GM19328 (cell line): ENCODE measurements around the gene NR2C2AP.
A peak's percentile ranks its signal among the peaks of the same experiment; 100 is the strongest.
"Not testable (repeated sequence)": the region's sequence is repeated elsewhere in the genome, so short reads cannot be mapped to it uniquely, and the experiment has no call there.

Experiments
- ATAC-seq: cut with Tn5 transposase; IDR thresholded peaks from one replicate; pipeline ENCODE4 v1.9.1; 2021; ENCODE audit warnings: mild to moderate bottlenecking, moderate library complexity; ENCODE audit not compliant: unreplicated experiment

NR2C2AP gene

DNA sequence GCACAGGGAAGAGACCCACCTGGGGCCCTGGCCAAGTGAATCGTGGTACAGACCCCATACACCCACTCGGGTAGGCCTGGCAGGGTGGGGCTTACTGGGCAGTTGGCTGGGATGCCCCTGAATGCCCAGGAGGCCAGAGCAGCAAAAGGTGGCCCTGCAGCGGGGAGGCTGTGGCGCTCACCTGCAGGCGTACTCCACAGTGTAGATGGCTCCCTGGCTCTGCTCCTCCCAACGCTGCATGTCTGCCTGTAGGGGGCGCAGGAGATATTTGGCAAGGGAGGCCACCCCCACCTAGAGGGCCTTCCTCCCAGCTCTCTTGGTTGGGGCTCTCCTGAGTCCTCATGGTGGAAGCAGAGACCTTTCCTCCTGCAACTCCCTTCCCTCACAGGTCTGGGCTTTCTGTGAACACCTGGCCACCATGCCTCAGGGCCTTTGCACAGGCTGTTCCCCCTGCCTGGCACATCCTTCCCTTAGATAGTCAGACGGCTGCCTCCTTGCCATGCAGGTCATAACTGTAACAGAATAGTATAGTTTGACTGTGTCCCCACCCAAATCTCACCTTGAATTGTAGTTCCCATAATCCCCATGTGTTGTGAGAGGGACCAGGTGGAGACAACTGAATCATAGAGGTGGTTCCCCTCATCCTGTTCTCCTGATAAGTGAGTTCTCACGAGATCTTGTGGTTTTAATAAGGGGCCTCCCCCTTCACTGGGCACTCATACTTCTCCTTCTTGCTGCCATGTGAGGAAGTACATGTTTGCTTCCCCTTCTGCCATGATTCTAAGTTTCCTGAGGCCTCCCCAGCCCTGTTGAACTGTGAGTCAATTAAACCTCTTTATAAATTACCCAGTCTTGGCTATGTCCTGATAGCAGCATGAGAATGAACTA, 17.1 kb downstream of the NR2C2AP start:
- no peak for ATAC-seq

DNA sequence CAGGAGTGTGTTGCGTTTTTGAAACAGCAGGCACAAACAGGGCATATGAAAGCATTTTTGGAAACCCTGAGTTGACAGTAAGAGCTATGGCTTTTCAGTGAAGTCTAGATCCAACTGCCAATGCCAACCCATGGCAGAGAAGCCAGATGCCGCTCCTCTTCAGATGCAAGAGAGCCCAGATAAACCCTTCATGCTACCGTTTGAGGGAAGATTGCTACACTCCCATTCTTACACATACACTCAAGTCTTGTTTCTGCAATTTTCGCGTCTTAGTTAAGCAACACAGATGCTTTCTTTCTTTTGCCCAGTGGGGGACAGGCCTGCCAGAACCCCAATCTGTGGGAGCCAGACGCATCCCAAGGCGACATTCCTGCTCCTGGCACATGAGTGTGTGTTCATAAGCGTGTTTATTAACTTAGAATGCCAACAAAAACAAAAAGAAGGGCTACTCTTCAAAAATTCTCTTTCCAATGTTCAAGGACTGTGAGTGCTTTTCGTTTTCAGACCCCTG, 21.7 kb downstream of the NR2C2AP start:
- no peak for ATAC-seq

DNA sequence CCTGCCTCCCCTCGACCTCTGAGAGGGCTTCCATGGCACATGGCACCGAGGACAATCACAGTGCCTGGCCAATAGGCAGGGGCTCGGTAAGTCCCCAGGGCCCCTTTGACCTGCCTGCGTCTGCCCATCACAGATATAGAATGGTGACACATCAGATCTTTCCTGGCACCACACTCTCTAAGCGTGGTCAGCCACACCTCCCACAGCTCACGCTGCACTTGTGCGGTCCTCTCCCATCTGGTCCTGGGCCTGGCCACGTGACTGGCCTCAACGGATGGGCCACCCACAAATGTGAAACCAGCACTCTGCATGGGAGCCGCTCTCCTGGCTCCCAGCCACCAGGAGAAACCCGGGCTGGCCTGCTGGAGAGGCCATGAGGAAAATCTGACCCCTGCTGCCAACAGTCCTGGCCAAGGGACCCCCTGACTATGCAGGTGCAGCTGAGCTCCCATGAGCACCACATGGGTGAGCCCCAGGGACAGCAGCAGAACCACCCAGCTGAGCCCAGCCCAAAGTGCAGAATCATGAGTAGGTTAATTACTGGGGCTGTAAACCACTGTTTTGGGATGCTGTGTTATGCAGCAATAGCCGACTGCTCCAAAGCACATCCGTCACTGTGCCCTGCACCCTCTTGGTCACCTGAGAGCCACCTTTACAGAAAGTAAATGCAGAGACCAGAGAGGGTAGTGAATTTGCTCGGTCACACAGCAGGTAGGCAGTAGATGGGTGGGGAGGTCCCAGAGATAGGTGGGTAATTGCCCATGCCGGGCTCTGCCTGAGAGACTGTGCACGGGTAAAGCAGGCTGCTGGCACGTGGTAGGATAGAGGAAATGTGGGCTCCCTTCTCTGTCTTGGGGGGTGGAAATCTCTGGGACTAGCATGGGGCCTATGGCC, 23.4 kb downstream of the NR2C2AP start:
- no peak for ATAC-seq

DNA sequence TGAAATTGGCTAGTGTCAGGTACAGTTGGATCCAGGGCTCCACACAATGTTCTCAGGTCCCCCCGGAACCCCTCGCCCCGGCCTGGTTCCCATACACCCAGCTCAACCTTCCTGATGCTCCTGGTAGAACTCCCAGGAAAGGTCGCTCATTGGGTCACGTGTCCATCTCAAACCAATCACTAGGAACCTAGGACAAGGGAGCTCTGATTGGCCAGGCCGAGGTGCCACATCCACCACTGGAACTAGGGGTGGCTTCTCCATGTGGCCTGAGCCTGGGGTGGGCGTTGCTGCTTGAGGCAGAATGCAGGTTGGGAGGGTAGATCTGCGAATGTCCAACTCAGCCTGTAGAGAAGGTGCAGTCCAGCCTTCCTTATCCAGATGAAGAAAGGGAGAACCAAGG, 26.3 kb downstream of the NR2C2AP start:
- no peak for ATAC-seq

DNA sequence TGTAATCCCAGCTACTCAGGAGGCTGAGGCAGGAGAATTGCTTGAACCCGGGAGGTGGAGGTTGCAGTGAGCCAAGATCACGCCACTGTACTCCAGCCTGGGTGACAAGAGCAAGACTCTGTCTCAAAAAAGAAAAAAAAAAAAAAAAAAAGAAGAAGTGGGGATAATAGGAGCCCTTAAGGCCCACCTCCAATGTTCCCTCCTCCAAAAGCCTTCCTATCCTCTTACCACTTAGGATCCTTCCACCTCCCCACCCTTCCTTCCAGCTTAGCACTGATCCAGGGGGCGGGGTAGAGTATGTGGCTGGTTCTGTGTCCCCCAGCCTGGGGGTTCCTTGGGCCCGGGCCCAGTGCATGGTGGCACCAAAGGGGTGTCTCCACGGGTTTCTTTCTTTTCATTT, 30.0 kb downstream of the NR2C2AP start:
- ATAC-seq, result not testable (repeated sequence)

DNA sequence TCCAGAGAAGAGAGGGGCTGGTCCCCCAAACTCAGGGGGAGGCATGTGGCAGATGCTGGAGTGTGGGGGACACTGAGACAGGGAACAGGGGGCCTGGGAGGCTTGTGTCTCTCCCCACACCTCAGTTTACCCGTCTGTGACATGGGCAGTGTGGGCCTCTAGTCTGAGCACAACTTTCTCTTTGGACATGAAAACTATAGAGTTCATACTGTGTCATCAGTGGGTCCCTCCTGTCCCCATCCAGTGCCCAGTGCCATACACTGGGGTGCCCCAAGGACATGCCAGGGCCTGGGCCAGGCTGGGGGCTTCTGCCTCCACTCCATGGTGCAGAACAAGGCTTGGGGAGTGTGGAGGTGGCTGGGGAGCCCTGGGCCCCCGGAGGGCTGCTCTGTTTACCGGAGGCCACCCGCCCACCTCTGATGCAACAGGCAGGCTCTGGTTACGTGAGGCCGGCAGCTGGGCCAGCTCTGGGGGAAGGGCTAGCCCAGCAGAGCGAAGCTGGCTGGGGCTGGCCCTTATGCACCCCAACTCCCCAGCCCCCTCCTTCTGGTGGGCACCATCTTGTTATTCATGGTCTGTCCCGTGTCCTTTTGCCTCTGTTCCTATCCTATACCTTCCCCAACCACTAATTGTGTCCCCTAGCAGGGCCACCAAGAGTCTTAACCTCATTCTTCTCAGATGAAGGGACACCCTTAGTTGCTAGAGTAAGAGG, 31.2 kb downstream of the NR2C2AP start:
- ATAC-seq, result no peak

DNA sequence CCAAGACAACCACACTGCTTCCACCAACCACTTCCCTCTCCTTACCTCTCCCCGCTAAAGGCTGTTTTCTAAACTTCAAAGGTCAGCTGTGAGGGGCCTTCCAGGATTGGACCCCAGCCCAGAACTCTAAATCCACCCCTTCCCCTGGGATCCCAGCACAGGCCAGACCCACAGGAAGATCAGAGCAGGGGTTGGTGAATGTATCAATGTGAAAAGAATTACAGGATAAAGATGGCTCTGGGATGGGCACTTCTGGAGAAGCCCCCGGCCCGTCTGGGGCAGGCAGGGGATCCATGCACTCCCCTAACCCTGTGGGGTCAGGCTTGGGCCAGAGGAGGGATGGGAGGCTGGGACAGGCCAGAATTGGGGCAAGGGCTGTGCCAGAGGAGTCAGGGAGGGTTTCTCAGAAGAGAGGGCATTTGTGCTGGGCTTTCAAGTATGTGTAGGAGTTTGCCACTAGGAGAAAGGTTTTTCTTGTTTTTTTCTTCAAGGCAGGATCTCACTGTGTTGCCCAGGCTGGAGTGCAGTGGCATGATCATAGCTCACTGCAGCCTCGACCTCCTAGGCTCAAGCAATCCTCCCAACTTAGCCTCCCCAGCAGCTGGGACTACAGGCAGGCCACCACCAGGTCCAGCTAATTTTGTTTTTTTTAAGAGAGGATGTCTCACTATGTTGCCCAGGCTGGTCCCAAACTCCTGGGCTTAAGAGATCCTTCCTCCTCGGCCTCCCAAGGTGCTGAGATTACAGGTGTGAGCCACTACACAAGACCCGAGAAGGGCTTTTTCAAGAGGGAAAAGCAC, 32.1 kb downstream of the NR2C2AP start:
- ATAC-seq, result no peak

DNA sequence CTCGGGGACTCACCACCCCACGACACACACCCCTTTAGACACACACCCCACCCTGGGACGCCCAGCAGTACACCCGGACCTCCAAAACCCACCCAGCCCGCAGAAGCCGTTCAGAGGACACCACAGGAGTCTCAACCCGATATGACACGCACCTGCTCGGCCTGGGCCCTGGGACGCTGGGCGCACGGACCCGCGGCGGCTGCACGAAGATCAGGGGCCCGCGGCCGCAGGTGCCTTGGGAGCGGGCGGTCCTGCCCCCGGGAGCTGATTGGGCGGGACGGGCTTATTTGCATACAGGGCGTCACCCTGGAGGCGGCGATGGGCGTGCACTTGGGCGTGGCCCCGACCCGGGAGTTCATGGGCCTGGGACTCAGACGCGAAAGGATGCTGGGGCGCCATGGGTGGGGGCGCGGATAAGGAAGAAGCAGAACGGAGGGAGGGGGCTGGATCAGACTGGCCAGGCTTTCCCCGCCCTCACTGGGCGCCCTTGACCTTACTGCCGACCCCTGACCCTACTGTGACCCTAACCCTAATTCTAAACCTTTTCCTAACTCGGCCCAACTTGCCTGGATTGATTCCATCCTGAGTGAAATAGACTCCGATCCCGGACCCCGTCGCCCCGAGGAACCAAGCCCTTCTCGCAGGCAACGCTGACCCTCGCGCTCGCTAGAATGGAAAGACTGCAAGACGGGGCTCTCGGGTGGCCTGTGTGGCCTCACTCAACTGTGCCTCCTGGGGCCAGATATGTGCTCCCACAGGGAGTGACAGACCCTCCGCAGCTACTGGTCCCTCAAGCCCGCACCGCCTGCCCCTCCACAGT, 33.0 kb downstream of the NR2C2AP start, which contains the start of gene MEF2B:
MEF2B (minus strand) TSS at position 211 of the 820 bp plus-strand sequence. CDS start 19,528 bp downstream, outside the sequence.
- no peak for ATAC-seq

DNA sequence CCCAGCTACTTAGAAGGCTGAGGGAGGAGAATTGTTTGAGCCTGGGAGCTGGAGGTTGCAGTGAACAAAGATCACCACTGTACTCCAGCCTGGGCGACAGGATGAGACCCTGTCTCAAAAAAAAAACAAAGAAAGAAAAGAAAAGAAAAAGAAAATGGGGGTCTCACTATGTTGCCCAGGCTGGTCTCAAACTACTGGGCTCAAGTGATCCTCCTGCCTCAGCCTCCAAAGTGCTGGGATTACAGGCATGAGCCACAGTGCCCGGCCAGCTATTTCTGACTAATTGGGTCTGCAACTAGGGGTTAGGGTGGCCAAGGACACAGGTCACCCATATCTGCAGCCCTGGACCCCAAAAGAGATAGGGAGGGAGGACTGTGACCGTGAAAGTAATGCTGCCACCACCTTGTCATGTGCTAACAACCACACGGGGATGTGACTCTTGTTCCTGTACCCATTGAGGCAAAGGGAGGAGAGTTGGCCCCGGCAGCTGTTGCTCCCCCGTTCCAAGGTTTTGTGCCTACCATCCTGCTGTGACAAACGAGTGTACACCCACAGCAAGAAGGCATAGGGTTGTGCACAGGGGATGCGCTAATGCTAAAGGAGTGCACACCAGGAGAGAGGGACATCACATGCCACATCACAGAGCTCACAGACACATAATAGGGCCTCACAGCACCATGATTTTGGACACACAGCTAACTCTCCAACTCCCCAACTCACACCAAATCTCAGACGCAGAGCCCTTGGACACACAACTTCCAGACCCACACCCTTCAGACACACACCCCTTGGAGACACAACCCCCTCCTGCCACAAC, 33.8 kb downstream of the NR2C2AP start:
- no peak for ATAC-seq

DNA sequence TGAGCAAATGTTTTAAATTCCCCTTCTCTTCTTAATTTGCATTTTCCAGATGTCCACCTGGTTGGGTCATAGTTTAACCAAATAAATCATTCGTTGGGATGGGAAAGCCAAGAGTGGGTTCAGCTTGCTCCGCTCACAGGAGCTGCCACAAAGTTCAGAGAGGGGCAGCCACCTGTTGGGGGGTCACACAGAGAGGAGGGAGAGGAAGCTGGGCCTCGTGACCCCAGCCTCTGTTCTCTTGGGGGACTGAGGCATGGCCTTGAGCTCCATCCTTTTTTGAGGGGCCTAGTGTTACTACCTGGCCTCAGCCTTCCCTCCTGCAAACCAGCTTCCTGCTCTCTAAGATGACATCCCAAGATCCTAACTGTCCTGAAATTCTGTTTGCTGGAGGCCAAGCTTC, 35.6 kb downstream of the NR2C2AP start:
- no peak for ATAC-seq

DNA sequence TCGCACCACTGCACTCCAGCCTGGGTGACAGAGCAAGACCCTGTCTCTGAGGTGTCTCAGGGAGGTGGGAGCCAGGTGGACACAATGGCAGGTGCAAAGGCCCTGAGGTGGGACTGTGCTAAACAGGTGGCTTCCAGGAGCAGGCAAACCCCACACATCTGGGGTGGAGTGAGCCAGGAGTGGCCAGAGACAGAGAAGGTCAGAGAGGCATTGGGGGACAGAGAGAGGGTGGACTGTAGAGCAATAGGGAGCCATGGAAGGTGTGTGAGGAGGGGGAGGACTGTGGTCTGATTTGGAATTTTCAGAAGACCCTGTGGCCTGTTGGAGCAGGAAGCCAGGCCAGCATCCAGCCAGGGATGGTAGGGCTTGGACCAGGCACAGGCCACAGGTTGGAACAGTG, 37.8 kb downstream of the NR2C2AP start:
- no peak for ATAC-seq

DNA sequence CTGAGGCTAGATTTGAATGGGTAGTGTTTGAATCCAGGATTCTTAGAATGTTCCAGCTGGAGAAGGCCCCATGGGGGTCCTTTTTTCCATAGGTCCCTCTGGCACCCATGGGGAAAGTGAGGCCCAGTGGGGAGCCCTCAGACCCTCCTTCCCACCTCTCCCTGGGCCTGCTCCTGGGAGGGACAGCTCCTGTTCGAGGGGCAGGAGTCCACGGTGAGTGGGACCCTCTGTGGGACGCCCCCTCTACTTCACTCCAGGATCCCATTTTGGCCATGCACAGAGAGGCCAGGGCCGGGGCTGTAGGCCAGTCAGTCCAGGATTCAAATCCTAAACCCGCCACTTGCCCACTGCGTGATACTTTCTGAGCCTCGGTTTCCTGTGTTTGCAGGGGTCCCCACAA, 40.7 kb downstream of the NR2C2AP start:
- ATAC-seq, result no peak

DNA sequence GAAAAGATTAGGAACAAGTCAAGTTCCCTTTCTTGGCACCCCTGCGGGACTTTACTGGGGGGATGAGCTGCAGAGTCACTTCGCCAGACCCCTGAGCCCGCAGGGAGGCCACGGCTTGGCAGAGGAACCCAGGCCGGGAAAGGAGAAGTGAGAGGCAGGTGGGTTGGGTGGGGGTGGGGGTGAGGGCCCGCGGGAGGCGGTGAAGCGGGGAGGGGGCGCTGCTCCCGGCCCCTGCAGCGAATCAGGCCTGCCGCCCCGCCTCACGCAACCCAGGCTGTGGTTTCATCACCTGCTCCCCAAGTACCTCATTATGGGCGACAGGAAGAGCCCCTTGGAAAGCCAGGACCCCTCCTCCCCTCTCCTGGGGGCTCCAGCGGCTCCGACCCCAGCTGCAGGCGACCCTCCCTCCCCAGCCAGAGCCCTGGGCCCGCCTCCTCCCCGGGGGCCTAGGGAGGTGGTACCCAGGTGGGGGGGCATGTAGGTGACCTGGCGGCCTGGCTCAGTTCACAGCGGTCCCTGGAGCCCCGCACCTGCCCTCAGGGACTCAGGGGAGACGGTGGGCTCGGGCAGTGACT, 42.7 kb downstream of the NR2C2AP start:
- ATAC-seq, result no peak

DNA sequence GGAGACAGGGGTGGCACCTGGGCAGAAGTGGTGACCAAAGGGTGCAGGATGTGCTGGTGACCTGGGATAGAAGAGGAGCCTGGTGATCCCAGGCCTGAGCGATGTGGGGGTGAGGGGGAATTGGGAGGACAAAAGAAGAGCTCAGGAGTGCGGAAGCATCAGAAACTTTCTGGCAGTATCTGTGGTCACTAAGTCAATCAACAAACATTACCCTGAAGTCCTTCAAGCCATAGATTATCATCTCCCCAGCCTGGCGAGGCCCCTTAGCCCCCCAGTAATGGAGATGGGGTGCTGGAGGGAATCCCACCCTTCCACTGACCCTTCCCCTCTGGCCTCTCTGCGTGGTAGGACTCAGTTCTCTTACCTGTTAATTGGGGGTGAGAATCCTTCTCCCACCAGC, 43.7 kb downstream of the NR2C2AP start:
- no peak for ATAC-seq

DNA sequence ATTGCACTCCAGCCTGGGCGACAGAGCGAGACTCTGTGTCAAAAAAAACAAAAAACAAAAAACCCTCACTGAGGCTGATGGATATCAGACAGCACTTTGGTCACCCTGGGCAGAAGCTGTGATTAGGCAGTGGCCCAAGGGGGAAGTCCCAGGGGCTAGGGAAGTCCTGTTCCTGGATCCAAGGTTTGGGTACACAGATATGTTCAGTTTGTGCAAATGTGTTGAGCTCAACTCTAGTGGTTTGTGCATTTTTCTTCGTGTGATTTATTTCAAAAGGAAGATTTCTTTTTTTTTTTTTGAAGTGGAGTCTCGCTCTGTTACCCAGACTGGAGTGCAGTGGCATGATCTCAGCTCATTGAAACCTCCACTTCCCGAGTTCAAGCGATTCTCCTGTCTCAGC, 45.4 kb downstream of the NR2C2AP start:
- ATAC-seq, result no peak

DNA sequence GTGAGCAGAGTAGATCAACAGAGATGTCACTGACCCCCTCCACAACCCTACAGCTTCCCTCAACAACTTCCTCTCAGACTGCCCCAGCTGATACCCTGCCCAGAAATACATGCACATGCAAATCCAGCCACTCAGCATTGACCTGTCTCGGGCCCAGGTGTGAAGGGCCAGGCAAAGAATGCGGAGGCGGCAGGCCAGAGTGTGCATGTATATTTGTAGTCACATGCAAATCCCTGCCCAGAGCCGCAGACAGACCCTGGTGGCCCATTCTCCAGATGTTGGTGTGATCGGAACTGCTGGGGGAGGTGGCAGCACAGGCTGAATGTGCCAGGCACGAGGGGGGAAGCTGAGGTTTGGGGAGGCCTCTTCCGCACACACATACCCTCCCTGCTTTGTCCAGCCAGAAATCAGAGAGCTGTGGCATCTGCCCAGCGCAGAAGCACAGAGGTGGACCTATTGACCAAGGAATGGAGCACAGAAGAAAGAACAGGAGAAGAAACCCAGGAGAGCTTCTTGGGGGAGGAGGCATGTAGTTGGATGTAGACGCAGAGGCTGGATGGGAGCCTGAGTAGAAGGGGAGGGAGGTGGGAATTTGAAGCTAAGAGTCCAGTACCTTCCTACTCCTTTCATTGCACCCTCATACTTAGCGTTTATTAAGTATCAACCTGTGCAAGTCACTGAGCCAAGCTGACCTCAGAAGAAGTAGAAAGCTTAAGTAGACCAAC, 47.6 kb downstream of the NR2C2AP start:
- ATAC-seq, result peak; percentile 69

DNA sequence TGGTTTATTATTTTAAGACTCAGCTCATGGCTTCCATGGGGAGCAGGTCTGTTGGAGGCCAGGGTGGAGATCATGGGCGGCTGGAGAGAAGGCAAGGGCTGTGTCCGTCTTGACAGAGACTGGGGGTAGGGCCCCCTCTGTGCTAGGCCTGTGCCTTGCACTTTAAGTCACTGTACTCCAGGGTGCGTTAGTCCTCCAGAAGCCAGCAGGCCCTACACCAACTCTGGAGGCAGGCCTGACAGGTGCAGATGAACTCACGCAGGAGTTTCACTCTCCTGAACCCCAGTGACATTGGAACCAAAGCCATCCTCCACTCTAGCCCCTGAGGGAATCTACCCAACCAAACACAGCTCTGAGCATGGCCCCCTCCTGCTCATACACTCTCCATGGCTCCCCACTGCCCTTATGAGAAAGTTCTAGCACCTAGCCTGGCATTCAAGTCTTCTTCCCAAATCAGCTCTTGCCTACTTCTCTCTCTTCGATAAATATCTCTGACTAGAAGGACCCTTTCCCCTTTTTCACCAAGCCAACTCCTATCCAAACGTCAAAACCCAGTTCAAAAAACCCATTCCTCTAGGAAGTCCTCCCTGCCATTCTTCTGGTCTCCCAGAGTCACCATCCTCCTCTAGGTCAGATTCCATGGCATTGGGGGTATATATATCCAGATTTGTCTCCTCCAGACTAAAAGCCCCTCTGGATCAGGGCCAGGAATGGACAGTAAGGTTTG, 48.3 kb downstream of the NR2C2AP start:
- ATAC-seq, result no peak
